Liver (tissue), 9 donors: ENCODE results near the gene GMEB2. TPM values are rescaled to one million over a fixed set of nuclear protein-coding genes. Genes with fewer than 3 reads are reported as not detected.

ENCODE experiments used
- DNase-seq: peaks from one replicate; pipeline ENCODE4 v3.0.0-alpha.2; 2017; ENCODE audit warnings: low spot score
- H3K27ac ChIP-seq, 2 donors: one replicate each; pipeline ENCODE4 v1.7.0; 2013; ENCODE audit warnings: inconsistent platforms in 2 of 2, low read length in 2 of 2, control low read depth in 1 of 2, low read depth in 1 of 2, mild to moderate bottlenecking in 1 of 2
- H3K27me3 ChIP-seq, 4 donors: one replicate each; pipeline versions ENCODE4 v1.6.1 to v1.7.0; 2013; ENCODE audit warnings: low read length in 3 of 4, inconsistent platforms in 1 of 4, mild to moderate bottlenecking in 1 of 4, moderate library complexity in 1 of 4; ENCODE audit not compliant: control insufficient read depth in 4 of 4, insufficient read depth in 4 of 4
- H3K36me3 ChIP-seq, 4 donors: one replicate each; pipeline versions ENCODE4 v1.6.1 to v1.7.0; 2013; ENCODE audit warnings: low read length in 3 of 4, mild to moderate bottlenecking in 3 of 4, low read depth in 1 of 4, moderate library complexity in 1 of 4; ENCODE audit not compliant: control insufficient read depth in 4 of 4, insufficient read depth in 3 of 4
- H3K4me1 ChIP-seq, 4 donors: one replicate each; pipeline versions ENCODE4 v1.6.1 to v1.7.0; 2013; ENCODE audit warnings: low read length in 3 of 4, mild to moderate bottlenecking in 3 of 4, moderate library complexity in 1 of 4; ENCODE audit not compliant: control insufficient read depth in 4 of 4, insufficient read depth in 4 of 4
- H3K4me3 ChIP-seq, 3 donors: one replicate each; pipeline versions ENCODE4 v1.6.1 to v1.7.0; 2013; ENCODE audit warnings: low read length in 3 of 3, control low read depth in 1 of 3, low read depth in 1 of 3, mild to moderate bottlenecking in 1 of 3
- H3K9ac ChIP-seq, 2 donors: one replicate each; pipeline ENCODE4 v1.7.0; 2013; ENCODE audit warnings: low read length in 2 of 2, mild to moderate bottlenecking in 2 of 2, moderate library complexity in 2 of 2, control low read depth in 1 of 2, low read depth in 1 of 2
- H3K9me3 ChIP-seq, 4 donors: one replicate each; pipeline versions ENCODE4 v1.6.1 to v1.7.0; 2013; ENCODE audit warnings: low read length in 3 of 4; ENCODE audit not compliant: control insufficient read depth in 4 of 4
- ATF3 ChIP-seq: IDR thresholded peaks from 2 replicates; pipeline ENCODE4 v1.6.1; 2016; ENCODE audit warnings: antibody characterized with exemption
- CTCF ChIP-seq: fragments of 150-350 bp; IDR thresholded peaks from 2 replicates; pipeline ENCODE4 v1.5.1; 2017; ENCODE audit warnings: improper control_type of control experiment, low read depth, low read length; ENCODE audit not compliant: missing input control
- EGR1 ChIP-seq, 2 donors: IDR thresholded peaks; 2 replicates each; pipeline ENCODE4 v1.6.1; 2016 to 2018; ENCODE audit warnings: antibody characterized with exemption in 2 of 2, low read depth in 2 of 2
- FOXA1 ChIP-seq: IDR thresholded peaks from 2 replicates; pipeline ENCODE4 v1.6.1; 2016; ENCODE audit warnings: antibody characterized with exemption
- FOXA2 ChIP-seq: IDR thresholded peaks from 2 replicates; pipeline ENCODE4 v1.6.1; 2016; ENCODE audit warnings: antibody characterized with exemption
- GABPA ChIP-seq, 2 donors: IDR thresholded peaks in 1 of 2; conservative IDR thresholded peaks in 1 of 2; 2 replicates each; pipeline ENCODE4 v1.6.1; 2016; ENCODE audit warnings: antibody characterized with exemption in 2 of 2, mild to moderate bottlenecking in 1 of 2, moderate library complexity in 1 of 2
- HNF4G ChIP-seq: IDR thresholded peaks from 2 replicates; pipeline ENCODE4 v1.6.1; 2016; ENCODE audit warnings: antibody characterized with exemption
- MAX ChIP-seq: IDR thresholded peaks from 2 replicates; pipeline ENCODE4 v1.6.1; 2016; ENCODE audit warnings: antibody characterized with exemption
- NR2F2 ChIP-seq: IDR thresholded peaks from 2 replicates; pipeline ENCODE4 v1.6.1; 2016; ENCODE audit warnings: antibody characterized with exemption
- REST ChIP-seq: IDR thresholded peaks from 2 replicates; pipeline ENCODE4 v1.6.1; 2016; ENCODE audit warnings: antibody characterized with exemption, mild to moderate bottlenecking
- RXRA ChIP-seq, 2 donors: IDR thresholded peaks; 2 replicates each; pipeline ENCODE4 v1.6.1; 2017 to 2018; ENCODE audit warnings: antibody characterized with exemption in 2 of 2, mild to moderate bottlenecking in 1 of 2
- SP1 ChIP-seq: IDR thresholded peaks from 2 replicates; pipeline ENCODE4 v1.6.1; 2018; ENCODE audit warnings: antibody characterized with exemption, mild to moderate bottlenecking
- YY1 ChIP-seq: IDR thresholded peaks from 2 replicates; pipeline ENCODE4 v1.6.1; 2016; ENCODE audit warnings: antibody characterized with exemption, mild to moderate bottlenecking
- ZBTB33 ChIP-seq: IDR thresholded peaks from 2 replicates; pipeline ENCODE4 v1.6.1; 2016; ENCODE audit warnings: antibody characterized with exemption
- WGBS: extraction: QIAGEN DNeasy Blood & Tissue Kit; methylation state at CpG from one replicate; pipeline ENCODE4 v1.1.7; 2013; 5-methylcytosine and 5-hydroxymethylcytosine counted together
- polyA plus RNA-seq, 2 donors: library from polyadenylated mRNA; stranded (reverse) in 1 of 2; unstranded in 1 of 2; fragments of 200-250 nt in 1 of 2; fragments of >200 nt in 1 of 2; fragmentation: Nextera tagmentation in 1 of 2; extraction: Ambion mirVana in 1 of 2; gene quantifications; one replicate each; pipeline versions ENCODE4 v1.2.1 to v1.2.3, GENCODE V29; 2013 to 2015
- total RNA-seq, 2 donors: library from RNA; depleted of rRNA; stranded (reverse); fragments of >200 nt; gene quantifications; one replicate each; pipeline ENCODE4 v1.2.3, GENCODE V29; 2014
- donor health status: healthy.
- donor health status: healthy.
- donor health status: healthy.
- donor health status: healthy.
- donor health status: healthy.

GMEB2 gene
- total and polyA plus RNA-seq, 4 donors, result 1.3 to 8.6 (median 5.3) TPM

GRCh38 chr20:63568986-63569949 lies 57.6 kb downstream of the GMEB2 start:
- Histone ChIP-seq H3K4me1 (peaks cover 3 to 21% (median 10%) of the 10 kb centered on the region in 4 donors), H3K9ac (no peak overlapping the region), H3K4me3 (no peak overlapping the region), H3K27ac (no peak overlapping the region), H3K36me3 (peaks cover 0 to 20% (median 15%) of the 10 kb centered on the region in 4 donors), H3K27me3 (no peaks in the 10 kb centered on the region), H3K9me3 (no peaks in the 10 kb centered on the region)
- no peak for DNase-seq
- WGBS, result 93% methylated on average over 46 of the region's 46 CpGs
- TF ChIP-seq FOXA2, result no peak
- no peak for TF ChIP-seq RXRA (IDR thresholded peaks at IDR 0.05)
- no peak for TF ChIP-seq CTCF
- no peak for TF ChIP-seq MAX
- TF ChIP-seq YY1, result no peak
- no peak for TF ChIP-seq HNF4G
- no peak for TF ChIP-seq ZBTB33
- TF ChIP-seq ATF3, result no peak
- TF ChIP-seq REST, result no peak

GRCh38 chr20:63568170-63568981 lies 58.5 kb downstream of the GMEB2 start:
- DNase-seq, result no peak
- peaks cover 0 to 29% (median 19%) of the 10 kb centered on the region in 4 donors for H3K36me3 ChIP-seq
- H3K9ac ChIP-seq, result no peak overlapping the region
- H3K9me3 ChIP-seq, result no peaks in the 10 kb centered on the region
- no peaks in the 10 kb centered on the region for H3K27me3 ChIP-seq
- H3K4me3 ChIP-seq, result no peak overlapping the region
- peaks cover 3 to 17% (median 8%) of the 10 kb centered on the region in 4 donors for H3K4me1 ChIP-seq
- WGBS, result 88% methylated on average over 43 of the region's 43 CpGs
- peak overlapping the region in 1 of 2 donors; percentile 33 for H3K27ac ChIP-seq
- TF ChIP-seq FOXA1 (no peak), GABPA (IDR thresholded peaks at IDR 0.05 in 1 of 2, conservative IDR thresholded peaks at IDR 0.05 in 1 of 2) (no peak), SP1 (no peak), YY1 (no peak), EGR1 (IDR thresholded peaks at IDR 0.05; ENCODE audit: low read depth in 2 of 2) (no peak), CTCF (no peak), REST (no peak), NR2F2 (no peak)
